Activated CD8-positive, alpha-beta memory T cell treated with anti-CD3 and anti-CD28 coated beads for 24 hours (primary cell): ENCODE data around the gene BRD3OS.
"Not testable (repeated sequence)": the region's sequence is repeated elsewhere in the genome, so short reads cannot be mapped to it uniquely, and the experiment has no call there.

Source experiments
- DNase-seq: peaks from one replicate; pipeline ENCODE4 v3.0.0-alpha.2; 2020

The BRD3OS gene

GRCh38 chr9:134066526-134066912 is 41.2 kb downstream of the BRD3OS start:
- DNase-seq = no peak

GRCh38 chr9:134066913-134067851 is 41.9 kb downstream of the BRD3OS start:
- peak; percentile 73 for DNase-seq

- peak; percentile 91 for DNase-seq
Measured at GRCh38 chr9:134067904-134068743, 42.8 kb downstream of the BRD3OS start, which contains the start of gene BRD3. TSS of gene BRD3 (minus strand) at chr9:134068026. CDS start at chr9:134053477, 14,549 bp downstream.

- DNase-seq = peak; percentile 59
Measured at GRCh38 chr9:134068744-134069479, 43.6 kb downstream of the BRD3OS start.

GRCh38 chr9:134069480-134070399 is 44.5 kb downstream of the BRD3OS start:
- DNase-seq = peak; percentile 51

- DNase-seq = no peak
Measured at GRCh38 chr9:134071149-134071548, 45.9 kb downstream of the BRD3OS start.

GRCh38 chr9:134072683-134073082 is 47.4 kb downstream of the BRD3OS start:
- not testable (repeated sequence) for DNase-seq

- no peak for DNase-seq
Measured at GRCh38 chr9:134073500-134073899, 48.2 kb downstream of the BRD3OS start.

- DNase-seq = not testable (repeated sequence)
Measured at GRCh38 chr9:134075689-134076088, 50.4 kb downstream of the BRD3OS start.

GRCh38 chr9:134076644-134077043 is 51.4 kb downstream of the BRD3OS start:
- DNase-seq = no peak
